HepG2 (cell line): ENCODE results near the gene VAC14. TPM values are rescaled to one million over a fixed set of nuclear protein-coding genes. Genes with fewer than 3 reads are reported as not detected.

Experiments used
- DBP ChIP-seq: sonication (generic); formaldehyde crosslinking; IDR thresholded peaks from 2 replicates; pipeline ENCODE4 v1.4.0; 2020; ENCODE audit warnings: missing genetic modification reagents; ENCODE audit errors: not compliant biosample characterization
- GTF3A ChIP-seq: sonication (generic); formaldehyde crosslinking; conservative IDR thresholded peaks from 2 replicates; pipeline ENCODE4 v1.4.0; 2020; ENCODE audit warnings: mild to moderate bottlenecking, missing genetic modification reagents
- JUND ChIP-seq: sonication (generic); formaldehyde crosslinking; IDR thresholded peaks from 2 replicates; pipeline ENCODE4 v1.8.0; 2022; ENCODE audit warnings: mild to moderate bottlenecking, missing genetic modification reagents
- RFX1 ChIP-seq: fragments of 450-650 bp; IDR thresholded peaks from 2 replicates; pipeline ENCODE4 v1.6.1; 2017
- SP4 ChIP-seq: sonication (generic); formaldehyde crosslinking; IDR thresholded peaks from 2 replicates; pipeline ENCODE4 v1.8.1; 2023; ENCODE audit warnings: mild to moderate bottlenecking, missing genetic modification reagents
- TCF12 ChIP-seq, 2 experiments: fragments of 450-650 bp in 1 of 2; sonication (generic) in 1 of 2; formaldehyde crosslinking in 1 of 2; IDR thresholded peaks; 2 replicates each; pipeline versions ENCODE4 v1.6.1 to v1.8.0; 2017 to 2022; ENCODE audit warnings: antibody characterized with exemption in 1 of 2, mild to moderate bottlenecking in 1 of 2, missing genetic modification reagents in 1 of 2, moderate library complexity in 1 of 2
- ZBTB7B ChIP-seq: sonication (generic); formaldehyde crosslinking; IDR thresholded peaks from 2 replicates; pipeline ENCODE4 v1.4.0; 2020; ENCODE audit warnings: missing genetic modification reagents
- ZKSCAN5 ChIP-seq: sonication (generic); formaldehyde crosslinking; IDR thresholded peaks from 2 replicates; pipeline ENCODE4 v1.5.1; 2020; ENCODE audit warnings: mild to moderate bottlenecking, missing genetic modification reagents
- ZNF367 ChIP-seq: sonication (generic); formaldehyde crosslinking; IDR thresholded peaks from 2 replicates; pipeline ENCODE4 v1.4.0; 2020; ENCODE audit warnings: missing genetic modification reagents, borderline replicate concordance
- ZNF432 ChIP-seq: sonication (generic); formaldehyde crosslinking; IDR thresholded peaks from 2 replicates; pipeline ENCODE4 v1.5.0; 2020; ENCODE audit warnings: missing genetic modification reagents, mild to moderate bottlenecking, borderline replicate concordance
- ZNF484 ChIP-seq: sonication (generic); formaldehyde crosslinking; IDR thresholded peaks from 2 replicates; pipeline ENCODE4 v1.5.1; 2020; ENCODE audit warnings: mild to moderate bottlenecking, low read depth, missing genetic modification reagents, borderline replicate concordance
- ZNF562 ChIP-seq: sonication (generic); formaldehyde crosslinking; IDR thresholded peaks from 2 replicates; pipeline ENCODE4 v1.8.0; 2022; ENCODE audit warnings: missing genetic modification reagents, borderline replicate concordance
- polyA plus RNA-seq, 8 experiments: library from polyadenylated mRNA; depleted of rRNA in 3 of 8; stranded (reverse) in 7 of 8; unstranded in 1 of 8; fragments of >200 nt; fragmentation: Illumina TruSeq in 4 of 8; extraction: Trizol in 4 of 8; gene quantifications; 2 replicates each; pipeline versions ENCODE4 v1.2.1 to v1.2.3, GENCODE V29; 2011 to 2016; ENCODE audit warnings: low read depth in 4 of 8, missing spikeins in 1 of 8, mixed read lengths in 1 of 8; ENCODE audit not compliant: insufficient read depth in 1 of 8
- total RNA-seq, 5 experiments: library from RNA; depleted of rRNA; stranded (reverse); fragments of >200 nt; fragmentation: Illumina TruSeq; extraction: Trizol; gene quantifications; 2 replicates each; pipeline ENCODE4 v1.2.3, GENCODE V29; 2016; ENCODE audit warnings: low read depth in 1 of 5
- TF ChIP-seq, protein P1 (sequence below): sonication (generic); formaldehyde crosslinking; IDR thresholded peaks from 2 replicates; pipeline ENCODE4 v1.4.0; 2020; ENCODE audit warnings: mild to moderate bottlenecking, missing genetic modification reagents, borderline replicate concordance
- TF ChIP-seq, protein P2 (sequence below): sonication (generic); formaldehyde crosslinking; IDR thresholded peaks from 2 replicates; pipeline ENCODE4 v1.4.0; 2020; ENCODE audit warnings: missing genetic modification reagents
- TF ChIP-seq, protein P3 (sequence below): IDR thresholded peaks from 2 replicates; pipeline ENCODE4 v1.6.1; 2012; ENCODE audit warnings: inconsistent platforms
- TF ChIP-seq, protein P4 (sequence below): sonication (generic); formaldehyde crosslinking; IDR thresholded peaks from 2 replicates; pipeline ENCODE4 v1.4.0; 2020; ENCODE audit warnings: missing genetic modification reagents

The VAC14 gene
- total and polyA plus RNA-seq, 2 of the 13 experiments (the other 11 are each of a cell fraction or from before 2014, with no cell fraction given), result 23.5 to 24.6 TPM

DNA sequence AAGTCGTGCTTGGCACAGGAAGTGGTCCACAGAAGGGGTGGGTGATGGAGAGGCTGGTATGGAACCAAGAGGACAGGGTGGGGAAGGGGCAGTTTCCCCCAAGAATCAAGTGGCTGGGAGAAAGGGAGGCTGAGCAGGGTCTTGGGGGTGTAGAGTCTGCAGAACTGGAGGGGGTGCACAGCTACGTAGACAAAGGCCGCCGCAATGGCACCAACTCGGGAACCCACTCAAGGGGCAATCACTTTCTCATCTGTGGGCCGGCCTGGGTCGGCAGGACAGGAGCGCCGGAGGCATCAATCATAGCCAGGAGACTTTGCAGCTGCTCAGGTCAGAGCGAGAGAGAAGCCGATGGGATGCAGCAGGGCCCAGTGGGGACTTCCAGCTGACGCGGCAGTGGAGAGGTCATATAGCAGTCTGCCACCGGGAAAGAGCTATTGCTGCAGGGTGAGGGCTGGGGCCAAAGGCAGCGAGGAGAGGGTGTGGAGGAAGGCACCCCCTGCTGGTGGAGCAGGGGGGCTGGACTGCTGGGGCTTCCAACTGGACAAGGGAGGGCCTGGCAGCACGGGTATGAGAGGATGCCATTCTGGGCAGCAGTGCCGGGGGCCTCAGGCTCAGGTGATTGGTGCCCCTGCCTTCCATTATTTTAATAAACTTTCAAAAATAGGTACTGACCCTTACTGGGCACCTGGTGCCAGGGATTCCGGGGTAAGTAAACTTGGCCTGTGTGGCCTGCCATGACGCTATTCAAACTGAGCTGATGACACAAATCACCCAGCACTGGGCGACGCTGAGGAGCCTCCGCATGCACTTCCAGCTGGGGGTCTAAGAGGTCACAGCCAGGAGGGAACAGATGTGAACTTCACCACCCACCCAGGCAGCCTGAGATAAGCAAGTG is 62.6 kb downstream of the VAC14 start (continued):
- TF ChIP-seq ZNF432 (CRISPR knock-in tag), result no peak
- TF ChIP-seq, protein P1, sequence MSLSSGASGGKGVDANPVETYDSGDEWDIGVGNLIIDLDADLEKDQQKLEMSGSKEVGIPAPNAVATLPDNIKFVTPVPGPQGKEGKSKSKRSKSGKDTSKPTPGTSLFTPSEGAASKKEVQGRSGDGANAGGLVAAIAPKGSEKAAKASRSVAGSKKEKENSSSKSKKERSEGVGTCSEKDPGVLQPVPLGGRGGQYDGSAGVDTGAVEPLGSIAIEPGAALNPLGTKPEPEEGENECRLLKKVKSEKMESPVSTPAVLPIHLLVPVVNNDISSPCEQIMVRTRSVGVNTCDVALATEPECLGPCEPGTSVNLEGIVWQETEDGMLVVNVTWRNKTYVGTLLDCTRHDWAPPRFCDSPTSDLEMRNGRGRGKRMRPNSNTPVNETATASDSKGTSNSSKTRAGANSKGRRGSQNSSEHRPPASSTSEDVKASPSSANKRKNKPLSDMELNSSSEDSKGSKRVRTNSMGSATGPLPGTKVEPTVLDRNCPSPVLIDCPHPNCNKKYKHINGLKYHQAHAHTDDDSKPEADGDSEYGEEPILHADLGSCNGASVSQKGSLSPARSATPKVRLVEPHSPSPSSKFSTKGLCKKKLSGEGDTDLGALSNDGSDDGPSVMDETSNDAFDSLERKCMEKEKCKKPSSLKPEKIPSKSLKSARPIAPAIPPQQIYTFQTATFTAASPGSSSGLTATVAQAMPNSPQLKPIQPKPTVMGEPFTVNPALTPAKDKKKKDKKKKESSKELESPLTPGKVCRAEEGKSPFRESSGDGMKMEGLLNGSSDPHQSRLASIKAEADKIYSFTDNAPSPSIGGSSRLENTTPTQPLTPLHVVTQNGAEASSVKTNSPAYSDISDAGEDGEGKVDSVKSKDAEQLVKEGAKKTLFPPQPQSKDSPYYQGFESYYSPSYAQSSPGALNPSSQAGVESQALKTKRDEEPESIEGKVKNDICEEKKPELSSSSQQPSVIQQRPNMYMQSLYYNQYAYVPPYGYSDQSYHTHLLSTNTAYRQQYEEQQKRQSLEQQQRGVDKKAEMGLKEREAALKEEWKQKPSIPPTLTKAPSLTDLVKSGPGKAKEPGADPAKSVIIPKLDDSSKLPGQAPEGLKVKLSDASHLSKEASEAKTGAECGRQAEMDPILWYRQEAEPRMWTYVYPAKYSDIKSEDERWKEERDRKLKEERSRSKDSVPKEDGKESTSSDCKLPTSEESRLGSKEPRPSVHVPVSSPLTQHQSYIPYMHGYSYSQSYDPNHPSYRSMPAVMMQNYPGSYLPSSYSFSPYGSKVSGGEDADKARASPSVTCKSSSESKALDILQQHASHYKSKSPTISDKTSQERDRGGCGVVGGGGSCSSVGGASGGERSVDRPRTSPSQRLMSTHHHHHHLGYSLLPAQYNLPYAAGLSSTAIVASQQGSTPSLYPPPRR (CRISPR knock-in tag), result peak; percentile 22; the same call in 1 of the 2 replicates
- no peak for TF ChIP-seq RFX1
- TF ChIP-seq JUND (CRISPR knock-in tag), result no peak
- TF ChIP-seq SP4 (CRISPR knock-in tag), result no peak
- no peak for TF ChIP-seq ZNF562 (CRISPR knock-in tag)
- no peak for TF ChIP-seq ZKSCAN5
- TF ChIP-seq, protein P2, sequence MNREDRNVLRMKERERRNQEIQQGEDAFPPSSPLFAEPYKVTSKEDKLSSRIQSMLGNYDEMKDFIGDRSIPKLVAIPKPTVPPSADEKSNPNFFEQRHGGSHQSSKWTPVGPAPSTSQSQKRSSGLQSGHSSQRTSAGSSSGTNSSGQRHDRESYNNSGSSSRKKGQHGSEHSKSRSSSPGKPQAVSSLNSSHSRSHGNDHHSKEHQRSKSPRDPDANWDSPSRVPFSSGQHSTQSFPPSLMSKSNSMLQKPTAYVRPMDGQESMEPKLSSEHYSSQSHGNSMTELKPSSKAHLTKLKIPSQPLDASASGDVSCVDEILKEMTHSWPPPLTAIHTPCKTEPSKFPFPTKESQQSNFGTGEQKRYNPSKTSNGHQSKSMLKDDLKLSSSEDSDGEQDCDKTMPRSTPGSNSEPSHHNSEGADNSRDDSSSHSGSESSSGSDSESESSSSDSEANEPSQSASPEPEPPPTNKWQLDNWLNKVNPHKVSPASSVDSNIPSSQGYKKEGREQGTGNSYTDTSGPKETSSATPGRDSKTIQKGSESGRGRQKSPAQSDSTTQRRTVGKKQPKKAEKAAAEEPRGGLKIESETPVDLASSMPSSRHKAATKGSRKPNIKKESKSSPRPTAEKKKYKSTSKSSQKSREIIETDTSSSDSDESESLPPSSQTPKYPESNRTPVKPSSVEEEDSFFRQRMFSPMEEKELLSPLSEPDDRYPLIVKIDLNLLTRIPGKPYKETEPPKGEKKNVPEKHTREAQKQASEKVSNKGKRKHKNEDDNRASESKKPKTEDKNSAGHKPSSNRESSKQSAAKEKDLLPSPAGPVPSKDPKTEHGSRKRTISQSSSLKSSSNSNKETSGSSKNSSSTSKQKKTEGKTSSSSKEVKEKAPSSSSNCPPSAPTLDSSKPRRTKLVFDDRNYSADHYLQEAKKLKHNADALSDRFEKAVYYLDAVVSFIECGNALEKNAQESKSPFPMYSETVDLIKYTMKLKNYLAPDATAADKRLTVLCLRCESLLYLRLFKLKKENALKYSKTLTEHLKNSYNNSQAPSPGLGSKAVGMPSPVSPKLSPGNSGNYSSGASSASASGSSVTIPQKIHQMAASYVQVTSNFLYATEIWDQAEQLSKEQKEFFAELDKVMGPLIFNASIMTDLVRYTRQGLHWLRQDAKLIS, result no peak
- no peak for TF ChIP-seq DBP (CRISPR knock-in tag)
- TF ChIP-seq, protein P3, sequence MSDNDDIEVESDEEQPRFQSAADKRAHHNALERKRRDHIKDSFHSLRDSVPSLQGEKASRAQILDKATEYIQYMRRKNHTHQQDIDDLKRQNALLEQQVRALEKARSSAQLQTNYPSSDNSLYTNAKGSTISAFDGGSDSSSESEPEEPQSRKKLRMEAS, result 0 out of 2 replicates have a peak, but pooled peaks have one; percentile 35
- TF ChIP-seq, protein P4, sequence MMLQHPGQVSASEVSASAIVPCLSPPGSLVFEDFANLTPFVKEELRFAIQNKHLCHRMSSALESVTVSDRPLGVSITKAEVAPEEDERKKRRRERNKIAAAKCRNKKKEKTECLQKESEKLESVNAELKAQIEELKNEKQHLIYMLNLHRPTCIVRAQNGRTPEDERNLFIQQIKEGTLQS (CRISPR knock-in tag), result no peak
- 0 out of 2 replicates have a peak, but pooled peaks have one; percentile 14 for TF ChIP-seq GTF3A (CRISPR knock-in tag)
- peak; percentile 75 for TF ChIP-seq ZBTB7B (CRISPR knock-in tag)
- no peak for TF ChIP-seq ZNF367 (CRISPR knock-in tag)
- no peak for TF ChIP-seq TCF12 (IDR thresholded peaks at IDR 0.05)
- TF ChIP-seq TCF12 (CRISPR knock-in tag; IDR thresholded peaks at IDR 0.05), result no peak
- TF ChIP-seq ZNF484, result no peak
